T follicular helper cell (primary cell): ENCODE measurements around the gene NXPE1.

Source experiments
- DNase-seq: peaks from one replicate; pipeline ENCODE4 v3.0.0-alpha.2; 2020; ENCODE audit warnings: low read depth

The NXPE1 gene

GRCh38 chr11:114562166-114562916 lies 2.7 kb upstream of the NXPE1 start:
- DNase-seq: no peak

DNA sequence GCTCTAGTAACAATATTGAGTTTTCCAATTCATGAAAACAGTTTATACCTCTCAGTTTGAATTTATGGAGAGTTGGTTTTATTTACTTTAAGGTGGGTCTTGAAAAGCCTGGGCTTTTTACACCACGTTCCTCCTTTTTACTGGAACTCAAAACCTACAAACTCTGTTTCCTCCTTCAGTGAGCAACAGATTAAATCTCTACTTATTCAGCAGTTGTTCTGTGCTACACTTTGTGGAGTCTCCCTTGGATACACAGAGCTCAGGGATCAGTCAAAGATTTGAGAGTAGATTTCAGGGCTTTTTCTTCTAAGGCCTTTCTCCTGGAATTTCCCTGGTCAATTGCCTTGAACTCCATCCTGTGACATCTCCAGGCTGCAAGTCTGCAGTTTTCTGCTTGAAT lies 3.5 kb downstream of the NXPE1 start:
- no peak for DNase-seq

GRCh38 chr11:114553642-114554041 lies 6.0 kb downstream of the NXPE1 start:
- no peak for DNase-seq

DNA sequence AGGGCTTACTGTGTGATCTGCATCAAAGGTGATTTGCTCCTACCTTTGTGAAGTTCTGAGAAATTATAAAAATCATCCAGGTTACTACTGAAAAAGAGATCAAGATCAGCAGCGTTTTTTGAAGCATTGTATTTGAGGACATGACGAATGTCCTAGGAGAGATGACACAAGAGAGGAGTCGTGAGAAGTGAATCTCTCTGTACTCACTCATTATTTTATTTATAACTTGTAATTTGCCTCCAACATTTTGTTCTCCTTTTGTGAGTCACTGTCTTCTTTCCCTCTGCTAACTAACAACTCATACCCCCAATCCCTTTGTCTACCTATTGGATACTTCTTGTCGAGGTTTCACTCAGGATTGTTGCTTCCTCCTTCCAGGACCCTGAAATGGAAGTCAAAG lies 8.6 kb downstream of the NXPE1 start:
- DNase-seq: no peak

DNA sequence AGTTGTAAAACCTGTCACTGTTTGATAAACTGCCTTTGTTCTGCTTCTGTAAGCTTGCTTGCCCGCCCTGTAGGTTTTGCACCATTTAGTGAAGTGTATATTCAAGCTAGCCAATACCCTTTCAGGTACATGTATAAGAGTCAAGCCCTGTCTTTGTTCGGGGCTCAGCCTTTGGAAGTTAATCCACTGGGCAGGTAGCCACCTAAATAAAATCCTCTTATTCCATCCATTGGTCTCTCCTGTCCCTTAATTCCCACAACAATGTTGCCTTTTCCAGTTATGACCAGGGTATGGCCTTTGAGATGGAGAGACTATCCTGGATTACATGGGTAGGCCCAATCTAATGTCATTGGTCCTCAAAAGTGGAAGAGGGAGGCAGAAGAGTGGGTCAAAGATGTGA lies 34.0 kb downstream of the NXPE1 start:
- DNase-seq: no peak

- no peak for DNase-seq
Observed at GRCh38 chr11:114524122-114524521, 35.6 kb downstream of the NXPE1 start.

GRCh38 chr11:114522818-114523217 lies 36.9 kb downstream of the NXPE1 start:
- DNase-seq: no peak

DNA sequence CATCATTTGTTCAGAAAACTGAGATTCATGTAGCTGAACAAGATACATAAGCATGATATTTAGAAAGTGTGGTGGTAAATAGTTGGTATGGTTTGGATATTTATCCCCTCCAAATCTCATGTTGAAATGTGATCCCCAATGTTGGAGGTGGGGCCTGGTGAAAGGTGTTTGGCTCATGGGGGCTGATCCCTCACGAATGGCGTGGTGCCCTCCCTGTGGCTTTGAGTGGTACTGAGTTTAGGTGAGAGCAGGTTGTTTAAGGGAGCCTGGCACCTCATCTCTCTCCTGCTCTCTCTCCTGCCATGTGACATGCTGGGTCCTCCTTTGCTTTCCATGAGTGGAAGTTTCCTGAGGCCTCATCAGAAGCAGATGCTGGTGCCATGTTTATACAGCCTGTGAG lies 48.1 kb downstream of the NXPE1 start:
- no peak for DNase-seq

DNA sequence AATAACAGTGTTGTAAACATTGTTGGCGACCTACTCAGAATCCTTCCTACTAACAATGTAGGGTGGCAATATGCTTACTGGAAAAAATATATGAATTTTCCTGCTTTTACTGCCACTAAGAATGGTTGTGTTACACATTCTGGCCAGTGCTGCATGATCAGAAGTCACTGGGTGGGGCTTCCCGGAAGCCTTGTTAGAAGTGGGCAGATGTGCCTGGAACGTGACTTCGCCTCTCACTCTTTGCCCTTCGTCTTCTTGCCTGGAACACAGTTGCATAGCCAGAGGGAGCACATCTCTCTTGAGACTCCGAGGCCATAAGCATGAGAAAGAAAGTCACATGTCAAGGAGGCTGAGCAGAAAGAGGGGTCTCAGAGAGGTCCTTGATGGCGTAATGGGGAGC lies 48.6 kb downstream of the NXPE1 start:
- no peak for DNase-seq

DNA sequence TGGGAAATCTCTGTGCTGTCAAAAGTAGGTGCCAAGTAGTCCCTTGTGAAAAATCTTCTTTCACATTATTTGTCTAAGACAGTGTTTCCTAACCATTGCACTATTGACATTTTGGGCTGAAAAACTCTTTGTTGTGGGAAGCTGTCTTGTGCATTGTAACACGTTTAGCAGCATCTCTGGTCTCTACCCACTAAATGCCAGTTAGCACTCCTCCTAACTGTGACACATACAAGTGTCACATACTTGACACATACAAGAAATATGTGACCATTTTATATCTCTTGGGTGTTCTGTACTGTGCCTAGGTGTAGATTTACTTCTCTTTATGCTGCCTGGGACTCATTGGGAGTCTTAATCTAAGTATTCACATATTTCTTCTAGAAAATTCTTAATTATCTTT lies 57.8 kb downstream of the NXPE1 start:
- DNase-seq: no peak

DNA sequence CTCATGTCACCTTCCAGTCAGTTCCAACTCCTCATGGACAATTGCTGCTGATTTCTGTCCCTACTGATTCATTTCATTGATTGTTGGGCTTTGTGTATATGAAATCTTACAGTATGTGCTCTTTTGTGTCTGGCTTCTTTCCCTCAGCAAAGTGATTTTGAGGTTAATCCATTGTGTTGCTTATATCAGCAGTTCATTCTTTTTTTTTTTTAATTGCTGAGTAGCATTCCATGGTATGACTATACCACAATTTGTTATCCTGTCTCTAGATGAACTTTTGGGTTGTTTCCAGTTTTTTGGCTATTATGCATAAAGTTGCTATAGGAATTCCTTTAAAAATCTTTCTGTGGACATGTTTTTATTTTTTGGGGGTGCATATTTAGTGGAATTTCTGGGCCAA lies 59.9 kb downstream of the NXPE1 start:
- DNase-seq: no peak

- no peak for DNase-seq
Observed at GRCh38 chr11:114496915-114497314, 62.8 kb downstream of the NXPE1 start.

DNA sequence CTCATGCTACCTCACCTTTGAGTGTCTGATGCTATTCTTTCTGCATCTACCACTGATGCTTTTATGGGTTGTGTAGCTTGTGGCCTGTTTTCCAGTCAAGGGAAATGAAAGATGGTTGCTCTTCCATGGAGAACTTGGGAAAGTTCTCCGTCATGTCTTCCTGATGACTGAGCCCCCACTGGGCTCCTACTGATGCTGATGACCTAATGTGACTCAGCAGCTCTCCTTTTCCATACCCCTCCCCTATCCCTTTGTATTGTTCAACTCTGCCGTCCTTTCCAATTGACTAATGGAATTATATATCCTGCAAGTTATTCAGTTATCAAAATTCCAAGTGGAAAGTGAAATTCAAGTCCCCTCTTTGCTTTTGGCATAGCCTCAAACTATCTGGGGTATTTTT lies 75.8 kb downstream of the NXPE1 start:
- no peak for DNase-seq

DNA sequence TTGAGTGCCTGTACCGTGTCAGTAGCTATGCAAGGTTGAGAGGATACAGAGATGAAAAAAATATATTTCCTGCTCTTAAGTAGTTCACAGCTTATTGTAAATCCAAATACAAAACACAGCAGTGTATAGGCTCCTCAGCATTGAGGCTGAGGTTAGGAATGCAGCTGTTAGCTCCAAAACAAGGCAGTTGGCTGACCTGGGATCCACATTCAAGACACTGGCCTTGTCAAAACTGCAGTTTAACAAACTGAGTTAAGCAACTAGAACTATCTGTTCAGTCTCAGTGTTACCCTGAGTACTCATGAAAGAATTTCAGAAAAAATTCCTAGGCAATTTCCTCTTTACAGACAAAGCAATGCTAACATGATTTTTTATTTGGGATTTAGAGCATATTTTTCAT lies 77.6 kb downstream of the NXPE1 start:
- DNase-seq: no peak

DNA sequence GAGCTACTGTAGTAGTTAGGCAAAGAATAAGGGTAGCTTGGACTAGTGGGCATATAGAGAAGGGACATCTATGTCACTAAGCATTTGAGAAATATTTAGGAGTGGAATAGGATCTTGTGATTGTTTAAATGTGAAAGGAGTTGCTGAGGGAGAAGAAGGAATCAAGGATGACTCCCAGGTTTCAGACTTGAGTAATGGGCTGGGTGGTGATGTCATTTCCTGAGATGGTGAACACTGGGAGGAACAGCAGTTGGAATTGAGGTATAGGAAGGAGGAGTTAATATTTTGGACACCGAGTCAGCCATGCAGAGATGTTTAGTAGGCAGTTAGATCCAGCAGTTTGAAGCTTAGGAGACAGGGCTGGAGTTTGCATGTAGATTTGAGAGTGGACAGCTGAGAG lies 80.3 kb downstream of the NXPE1 start:
- DNase-seq: no peak

DNA sequence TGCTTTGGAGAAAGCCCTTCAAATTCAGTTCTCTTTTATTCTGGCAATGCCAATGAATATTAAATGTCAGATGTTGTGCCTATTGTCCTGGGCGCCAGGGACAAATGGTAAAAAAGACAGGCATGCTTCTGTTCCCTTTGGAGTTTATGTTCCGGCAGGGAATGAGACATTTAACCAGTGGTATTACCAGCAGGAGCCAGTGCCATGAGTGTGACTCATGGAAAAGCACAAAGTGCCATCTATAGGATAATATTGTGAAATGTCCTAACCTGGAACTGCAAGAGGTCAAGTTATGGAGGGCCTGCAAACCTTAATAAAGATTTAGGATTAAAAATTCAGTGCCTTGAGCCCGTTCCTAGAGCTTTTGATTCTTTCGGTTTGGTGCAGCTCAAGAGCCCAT lies 80.9 kb downstream of the NXPE1 start:
- no peak for DNase-seq

DNA sequence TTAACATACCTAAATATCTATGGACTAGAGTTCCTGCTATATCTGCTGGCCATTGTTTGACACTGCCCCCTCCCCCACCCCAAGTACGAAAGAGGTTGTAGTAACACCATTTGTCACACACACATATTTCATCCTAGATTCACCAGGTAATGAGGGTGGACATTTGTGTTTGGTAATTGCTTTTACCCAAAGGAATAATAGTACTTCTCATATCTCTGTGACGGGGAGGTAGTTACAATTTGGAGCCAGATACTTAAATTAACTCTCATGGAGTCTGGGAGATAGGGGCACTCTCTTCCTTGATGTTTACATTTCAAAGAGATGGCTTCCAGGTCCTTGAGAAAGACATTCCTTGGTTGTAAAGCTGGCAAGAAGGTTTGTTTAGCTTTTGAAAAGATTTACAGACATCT lies 81.7 kb downstream of the NXPE1 start:
- DNase-seq: no peak

- no peak for DNase-seq
Observed at GRCh38 chr11:114472661-114473060, 87.0 kb downstream of the NXPE1 start.
